Right lung (tissue), 5 donors: ENCODE data around the gene GABBR1. TPM values are rescaled to one million over a fixed set of nuclear protein-coding genes. Genes with fewer than 3 reads are reported as not detected.

ENCODE experiments used
- DNase-seq, 2 donors: peaks; one replicate each; pipeline ENCODE4 v3.0.0-alpha.2; 2013
- polyA plus RNA-seq, 5 donors: library from polyadenylated mRNA; unstranded; fragments of 120-200 nt; gene quantifications; one replicate each; pipeline versions ENCODE4 v1.2.1 to v1.2.3, GENCODE V29; 2013; ENCODE audit warnings: inconsistent platforms in 1 of 5, low replicate concordance in 1 of 5; ENCODE audit not compliant: insufficient read length in 5 of 5, insufficient read depth in 1 of 5

GABBR1 gene
- polyA plus RNA-seq, 5 donors = 85.5 to 122 (median 88.1) TPM

DNA sequence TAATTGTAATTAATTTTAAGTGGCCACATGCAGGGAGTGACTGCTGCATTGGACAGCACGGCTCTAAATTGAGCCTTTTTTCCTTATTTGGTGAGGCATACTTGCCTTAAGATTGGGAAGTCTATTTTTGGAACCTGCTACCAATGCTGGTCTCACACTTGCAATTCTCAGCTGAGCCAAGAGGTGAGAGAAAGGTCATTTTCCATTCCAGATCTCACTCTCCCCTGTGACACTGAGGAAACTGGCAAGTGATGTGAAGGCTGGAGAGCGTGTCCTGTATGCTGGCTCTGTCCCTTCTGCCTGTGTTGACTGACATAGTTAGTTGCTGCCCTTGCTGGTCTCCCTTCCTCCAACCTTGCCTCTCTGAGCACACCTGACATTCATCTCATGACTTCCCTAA lies 23.2 kb upstream of the GABBR1 start:
- DNase-seq = no peak

DNA sequence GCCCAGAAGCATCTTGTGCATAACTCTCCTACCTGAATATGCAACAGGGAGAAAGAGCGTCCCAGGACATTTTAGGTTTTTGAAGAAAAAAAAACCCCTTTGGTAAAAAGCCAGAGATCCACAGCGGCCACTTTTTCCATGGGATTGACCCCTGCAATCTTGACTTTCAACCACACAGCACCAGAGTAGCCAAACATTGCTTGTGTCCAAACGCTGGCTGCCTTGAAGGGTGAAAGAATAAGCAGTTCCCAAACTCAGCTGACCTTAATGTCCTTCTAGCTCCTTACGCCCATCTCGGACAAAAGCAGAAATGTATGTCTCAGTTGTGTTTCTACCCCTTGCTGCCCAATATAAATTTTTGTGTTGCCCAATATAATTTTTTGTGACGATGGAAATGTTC lies 22.7 kb upstream of the GABBR1 start:
- no peak for DNase-seq

DNA sequence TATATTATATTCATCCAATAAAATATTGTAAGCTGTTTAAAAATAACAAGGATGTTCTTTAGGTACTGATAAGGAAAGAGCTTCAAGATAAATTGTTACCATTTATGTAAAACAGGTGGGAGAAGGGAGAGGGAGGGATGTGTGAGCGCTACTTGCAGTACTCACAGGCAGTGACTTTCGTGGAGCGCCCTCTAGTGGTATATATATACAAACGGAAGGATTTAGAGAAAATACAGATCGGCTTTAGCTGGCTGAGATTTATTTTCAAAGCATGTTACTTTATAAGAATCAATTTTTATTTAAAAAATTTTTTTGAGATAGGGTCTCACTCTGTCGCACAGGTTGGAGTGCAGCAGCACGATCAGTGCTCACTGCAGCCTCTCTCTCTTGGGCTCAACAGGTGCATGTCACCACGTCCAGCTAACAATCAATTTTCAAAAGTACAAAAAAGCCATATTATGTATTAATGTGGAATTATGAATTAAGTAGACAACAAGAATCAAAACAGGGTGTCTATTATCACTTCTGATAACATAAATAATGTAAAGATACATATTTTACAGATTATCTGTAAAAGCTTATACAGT lies 20.6 kb upstream of the GABBR1 start:
- peak; percentile 46 for DNase-seq

DNA sequence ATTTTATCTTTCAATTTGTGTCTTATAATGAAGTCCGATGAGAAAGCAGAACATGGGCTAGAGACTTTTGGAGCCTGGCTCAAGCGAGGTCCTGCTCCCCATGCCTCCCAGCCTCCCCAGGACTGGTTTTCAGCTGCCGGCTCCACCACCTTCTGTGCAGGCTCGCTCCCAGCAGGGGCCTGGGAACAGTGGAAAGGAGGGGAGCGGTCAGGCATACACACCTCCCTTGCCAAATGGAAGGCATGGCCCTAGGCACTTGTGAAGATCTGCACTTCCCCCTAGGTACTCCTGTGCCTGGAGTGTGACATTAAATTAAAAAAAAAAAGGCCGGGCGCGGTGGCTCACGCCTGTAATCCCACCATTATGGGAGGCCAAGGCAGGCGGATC lies 19.2 kb upstream of the GABBR1 start:
- DNase-seq = no peak

DNA sequence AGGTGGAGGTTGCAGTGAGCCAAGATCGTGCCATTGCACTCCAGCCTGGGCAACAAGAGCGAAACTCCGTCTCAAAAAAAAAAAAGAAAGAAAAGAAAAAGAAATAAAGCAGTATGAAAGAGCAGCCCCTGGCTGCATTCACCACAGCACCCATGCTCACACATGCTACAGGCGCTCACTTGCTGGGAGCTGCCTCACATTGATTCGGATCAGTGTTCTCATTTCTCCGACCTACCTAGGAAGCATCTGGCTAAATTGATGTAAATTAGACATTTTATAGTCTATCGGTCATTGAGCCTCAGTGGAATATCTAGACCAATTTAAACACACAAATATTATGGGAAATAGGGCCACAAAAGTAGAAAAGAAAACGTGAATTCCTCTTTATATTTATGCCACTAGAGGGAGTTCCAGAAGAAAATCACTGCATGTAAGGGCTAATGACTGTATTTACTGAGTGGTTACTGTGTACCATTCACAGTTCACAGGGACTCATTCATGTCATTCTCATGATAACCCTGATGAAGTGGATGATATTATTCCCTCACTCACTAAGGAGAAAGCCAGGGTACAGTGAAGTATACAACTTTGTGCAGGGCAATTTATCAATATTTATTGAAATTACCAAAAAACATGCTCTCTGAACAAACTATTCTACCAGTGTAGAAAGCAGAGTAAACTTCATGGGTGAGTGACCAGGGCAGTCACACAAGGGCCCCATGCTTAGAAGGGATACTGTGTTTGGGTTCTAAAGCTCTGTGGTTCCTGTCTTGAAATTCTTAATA lies 18.6 kb upstream of the GABBR1 start:
- no peak for DNase-seq

DNA sequence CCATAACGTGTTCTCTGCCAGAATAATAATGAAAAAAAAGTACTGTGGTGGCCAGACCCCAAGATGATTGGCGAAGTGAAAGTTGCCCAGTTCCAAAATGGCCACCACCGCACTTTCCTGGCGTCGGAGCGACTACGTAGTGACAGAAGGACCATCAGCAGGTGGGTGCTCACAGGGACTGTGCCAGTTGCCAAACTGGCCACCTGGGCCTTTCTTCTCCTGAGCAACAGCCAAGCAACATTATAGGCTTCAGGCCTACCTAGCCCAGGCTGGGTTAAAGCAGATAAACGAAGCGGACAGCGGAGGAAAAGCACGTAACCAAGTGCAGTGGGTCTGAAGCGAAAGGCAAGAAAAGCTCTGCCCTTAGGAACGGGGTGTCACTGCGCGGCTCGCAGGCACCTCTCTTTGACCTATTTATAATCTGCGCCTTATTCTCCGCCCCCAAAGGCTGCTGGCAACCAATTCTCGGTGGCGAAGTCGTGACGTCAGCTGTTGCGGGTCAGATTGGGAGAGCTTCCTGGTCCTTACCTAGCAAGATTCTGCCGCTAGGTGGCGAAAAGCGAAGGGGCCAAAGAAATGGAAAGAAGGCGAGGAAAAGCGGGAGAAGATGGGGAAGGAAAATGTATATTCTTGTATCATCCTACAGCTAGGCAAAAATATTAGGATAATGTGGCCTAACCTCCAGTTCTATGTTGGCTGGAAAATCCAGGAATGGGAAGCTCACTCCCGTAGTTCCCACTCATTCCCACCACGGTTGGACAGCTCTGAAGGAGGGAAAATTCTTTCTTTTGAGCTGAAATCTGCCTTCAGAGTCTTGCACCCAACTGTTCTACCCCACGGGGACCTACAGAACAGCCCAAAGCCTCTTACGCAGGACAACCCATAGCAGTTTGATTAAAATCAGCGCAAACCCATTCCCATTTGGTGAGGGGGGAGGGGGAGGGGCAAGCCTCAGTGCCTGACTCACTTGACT lies 17.0 kb upstream of the GABBR1 start:
- DNase-seq = peak; percentile 93 to 97

DNA sequence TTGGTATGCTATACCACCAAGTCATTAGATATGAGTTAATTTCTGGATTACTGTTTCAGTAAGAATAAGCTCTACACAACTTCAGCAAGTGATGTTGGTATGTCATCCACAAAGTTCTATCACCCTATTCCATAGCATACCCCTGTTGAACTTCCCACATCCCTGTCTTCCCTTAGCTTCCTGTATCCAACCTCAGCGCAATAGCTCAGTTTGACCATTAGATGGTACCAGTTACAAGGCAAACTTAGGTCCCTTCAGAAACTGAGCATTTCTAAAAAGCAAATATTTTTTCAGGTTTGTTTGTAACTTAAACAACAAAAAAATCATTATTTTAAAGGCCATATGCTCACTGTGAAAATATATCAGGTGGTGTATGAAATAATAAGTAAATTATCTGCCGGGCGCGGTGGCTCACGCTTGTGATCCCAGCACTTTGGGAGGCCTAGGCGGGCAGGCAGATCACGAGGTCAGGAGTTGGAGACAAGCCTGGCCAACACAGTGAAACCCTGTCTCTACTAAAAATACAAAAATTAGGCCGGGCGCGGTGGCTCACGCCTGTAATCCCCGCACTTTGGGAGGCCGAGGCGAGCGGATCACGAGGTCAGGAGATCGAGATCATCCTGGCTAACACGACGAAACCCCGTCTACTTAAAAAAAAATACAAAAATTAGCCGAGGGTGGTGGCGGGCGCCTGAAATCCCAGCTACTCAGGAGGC lies 15.1 kb upstream of the GABBR1 start:
- no peak for DNase-seq

DNA sequence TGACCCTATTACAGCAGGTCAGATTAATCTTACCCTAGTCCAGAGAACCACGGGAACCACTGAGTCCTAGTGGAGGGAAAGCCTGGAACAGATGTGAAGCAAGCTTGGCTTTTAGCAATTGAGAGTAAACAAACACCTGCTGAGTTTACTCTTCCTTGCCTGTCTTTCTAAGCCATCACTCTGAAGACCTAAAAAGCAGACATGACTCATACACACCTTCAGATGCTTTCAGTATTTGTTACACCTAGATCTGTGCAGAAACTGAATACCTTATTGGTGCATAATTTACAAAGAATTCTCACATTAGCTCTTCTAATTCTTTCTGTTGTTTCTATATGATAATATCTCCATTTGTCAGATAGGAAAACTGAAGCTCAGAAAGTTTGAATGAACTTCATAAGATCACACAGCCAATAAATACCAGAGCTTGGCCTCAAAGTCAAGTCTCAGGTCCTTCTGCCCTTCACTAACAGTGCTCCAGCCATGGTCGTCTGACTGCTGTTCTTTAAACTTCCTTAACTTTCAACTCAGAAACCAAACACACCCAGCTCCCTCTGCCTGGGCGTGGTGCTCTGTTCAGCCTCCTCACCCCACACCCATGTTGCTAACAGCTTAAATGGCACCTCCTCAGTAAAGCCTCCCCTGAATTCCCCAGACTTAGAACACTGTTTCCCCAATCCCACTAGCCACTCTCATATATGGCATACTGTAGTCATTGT lies 8.6 kb upstream of the GABBR1 start:
- no peak for DNase-seq

DNA sequence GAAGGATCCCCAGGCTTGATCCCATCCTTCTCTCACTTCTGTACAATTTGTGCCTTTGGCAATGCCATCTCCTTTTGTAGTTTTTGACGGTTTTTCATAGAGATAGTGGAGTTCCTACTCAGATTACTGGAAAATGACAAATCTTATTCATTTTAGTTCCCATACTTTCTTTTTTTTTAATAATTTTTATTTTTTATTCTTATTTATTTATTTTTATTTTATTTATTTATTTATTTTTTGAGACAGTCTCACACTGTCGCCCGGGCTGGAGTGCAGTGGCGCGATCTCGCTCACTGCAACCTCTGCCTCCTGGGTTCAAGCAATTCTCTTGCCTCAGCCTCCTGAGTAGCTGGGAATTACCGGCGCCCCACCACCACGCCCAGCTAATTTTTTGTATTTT lies 4.3 kb upstream of the GABBR1 start:
- no peak for DNase-seq

DNA sequence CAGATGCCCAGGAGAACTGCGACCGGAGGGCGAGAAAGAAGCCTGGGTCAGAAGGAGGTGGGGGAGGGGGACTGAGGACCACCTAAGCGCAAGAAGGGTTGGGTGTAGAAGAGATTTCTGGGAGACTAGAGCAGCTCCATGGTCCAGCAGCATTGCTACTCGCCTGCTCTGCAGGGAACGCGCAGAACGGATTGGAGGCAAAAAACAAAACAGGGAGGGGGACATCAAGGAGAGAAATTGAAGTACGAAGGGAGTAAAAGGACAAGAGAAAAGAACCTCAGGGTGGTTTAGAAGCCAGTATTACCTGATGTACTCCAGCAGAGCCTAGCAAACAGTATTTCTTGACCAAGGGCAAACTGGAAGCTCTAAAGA lies 537 bp upstream of the GABBR1 start:
- DNase-seq = peak in 1 of 2 donors; percentile 31

DNA sequence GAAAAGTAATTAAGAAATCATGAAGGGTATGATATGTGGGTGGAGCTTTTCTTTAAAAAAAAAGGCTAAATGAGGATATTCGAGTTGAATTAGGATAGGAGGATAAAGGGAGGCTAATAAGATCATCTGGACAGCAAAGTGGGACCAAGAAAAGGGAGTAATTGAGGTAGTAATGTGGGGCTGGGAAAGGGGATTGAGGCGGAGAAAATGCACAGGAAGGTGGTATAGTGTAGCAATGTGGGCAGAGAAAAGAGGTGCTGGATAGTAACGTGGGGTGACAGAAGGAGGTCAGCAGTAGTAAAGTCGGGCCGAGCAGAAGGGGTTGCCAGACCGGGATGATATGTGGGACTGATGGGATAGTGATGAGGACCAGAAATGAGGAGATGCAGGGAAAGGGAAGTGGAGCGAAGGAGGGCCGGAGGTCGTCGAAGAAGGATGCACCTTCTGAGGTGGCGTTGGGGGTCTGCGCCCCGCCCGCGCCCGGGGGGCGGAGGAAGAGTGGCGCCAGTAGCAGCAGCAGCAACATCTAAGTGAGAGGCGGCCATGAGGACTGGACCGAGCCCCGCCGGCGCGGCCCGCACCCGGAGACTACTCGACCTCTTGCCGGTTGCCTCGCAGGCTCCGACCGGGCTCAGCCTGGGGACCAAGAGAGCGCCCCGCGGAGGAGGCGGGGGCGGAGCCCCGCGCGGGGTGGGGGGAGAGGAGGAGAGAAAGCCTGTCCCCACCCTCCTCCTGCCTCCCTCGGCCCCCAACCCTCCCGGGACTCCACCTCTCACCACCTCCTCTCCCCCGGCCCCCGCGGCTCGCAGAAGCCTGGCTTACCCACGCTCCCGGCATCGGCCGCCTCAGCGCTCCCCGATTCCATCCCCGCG lies 887 bp downstream of the GABBR1 start:
- DNase-seq = peak; percentile 57 to 68

DNA sequence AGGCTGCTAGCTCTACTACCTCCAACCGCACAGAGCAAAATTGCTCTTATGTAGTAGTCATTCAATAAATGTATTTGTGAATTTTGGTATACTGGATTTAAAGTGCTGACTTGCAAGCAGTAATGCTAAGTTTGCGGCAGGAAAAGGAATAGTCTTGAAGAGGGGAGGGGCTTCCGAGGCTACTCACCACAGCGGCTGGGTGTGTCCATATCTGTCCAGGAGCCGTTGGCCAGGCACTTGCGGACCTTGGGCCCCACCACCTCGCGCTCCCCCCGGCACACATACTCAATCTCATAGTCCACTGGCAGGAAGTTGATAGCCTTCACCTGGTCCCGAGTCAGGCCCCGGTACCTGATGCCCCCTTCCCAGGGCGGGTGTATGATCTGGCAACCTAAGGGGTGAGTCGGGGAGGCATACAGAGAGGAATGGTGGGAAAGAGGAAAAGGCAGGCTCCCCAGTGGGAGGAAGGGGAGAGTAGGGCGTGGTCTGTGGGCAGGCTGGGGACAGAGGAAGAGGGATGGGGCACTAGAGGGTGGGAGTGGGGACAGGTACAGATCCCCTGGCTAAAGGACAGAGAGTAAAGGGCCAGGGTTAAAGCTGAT lies 1.7 kb downstream of the GABBR1 start:
- no peak for DNase-seq

DNA sequence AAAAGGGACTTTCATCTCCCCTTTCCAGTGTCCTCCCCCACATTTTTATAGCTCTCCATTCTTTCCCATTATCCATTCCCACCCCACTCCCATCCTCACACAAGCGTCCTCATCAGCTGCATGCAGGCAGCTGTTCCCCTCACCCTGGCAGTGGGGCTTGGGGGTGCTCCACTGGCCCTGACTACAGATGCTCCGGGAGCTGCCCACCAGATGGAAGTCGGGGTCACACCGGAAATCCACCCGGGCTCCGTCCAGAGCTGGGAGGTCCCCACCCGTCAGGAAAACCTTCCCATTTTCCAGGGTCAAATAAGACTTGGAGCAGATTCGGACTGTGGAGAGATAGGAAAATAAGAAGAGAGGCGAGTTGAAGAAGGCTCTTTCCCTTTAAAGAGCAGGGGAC lies 2.7 kb downstream of the GABBR1 start:
- no peak for DNase-seq

DNA sequence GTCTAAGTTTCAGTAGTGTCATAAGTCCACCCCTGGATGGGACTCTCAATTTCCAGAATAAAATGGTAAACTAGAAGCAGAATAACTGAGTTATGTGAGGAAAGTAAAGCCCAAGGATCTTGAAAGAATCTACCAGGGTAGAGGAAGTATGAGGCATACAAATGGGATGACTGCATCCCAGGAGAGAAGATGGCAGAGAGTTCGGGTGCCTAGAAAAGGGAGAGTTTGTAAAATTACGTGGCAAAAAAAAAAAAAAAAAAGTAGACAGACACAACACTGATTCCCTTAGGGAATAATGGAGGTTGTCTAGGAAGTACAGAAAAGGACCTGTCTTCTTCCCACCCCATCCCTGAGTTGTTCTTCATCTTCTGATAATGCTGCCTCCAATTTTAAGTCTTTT lies 3.4 kb downstream of the GABBR1 start:
- DNase-seq = no peak

DNA sequence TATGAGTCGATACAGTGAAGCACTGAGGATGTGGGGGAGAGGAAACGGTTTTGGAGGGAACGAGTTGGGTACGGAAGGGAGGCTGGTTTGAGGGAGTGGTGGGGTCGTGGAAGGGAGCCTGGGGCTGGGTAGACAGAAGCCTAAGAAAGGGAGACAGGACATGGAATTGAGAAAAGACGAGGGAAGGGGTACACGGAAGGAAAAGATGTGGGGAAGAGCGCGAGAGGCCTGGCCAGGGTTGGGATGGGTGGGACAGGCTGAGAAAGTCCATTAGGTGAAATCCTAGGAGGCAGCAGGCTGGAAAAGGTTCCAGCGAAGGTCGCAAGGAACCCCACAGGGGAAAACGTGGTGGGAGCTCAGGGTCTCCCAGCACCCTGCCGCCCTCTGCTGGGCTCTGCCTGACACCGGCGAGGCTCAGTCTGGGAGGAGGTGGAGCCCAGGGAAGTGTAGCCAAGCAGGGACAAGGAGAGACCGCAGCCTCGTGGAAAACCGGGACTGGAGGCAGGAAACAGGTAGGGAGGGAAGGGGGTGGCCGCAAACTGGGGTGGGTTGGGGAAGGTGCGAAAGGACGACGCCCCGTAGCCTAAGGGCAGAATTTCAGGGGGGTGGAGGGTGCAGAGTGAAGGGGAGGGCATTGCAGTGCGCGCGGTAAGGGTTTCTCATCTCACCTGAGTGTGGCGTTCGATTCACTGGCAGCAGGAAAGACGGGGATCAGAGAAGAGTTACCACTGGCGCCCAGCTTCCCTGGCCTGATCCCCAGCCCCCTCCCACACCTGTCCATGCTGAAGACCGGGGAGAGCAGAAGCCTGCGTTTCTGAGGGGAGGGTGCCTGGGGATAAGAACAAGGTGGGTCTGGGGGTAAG lies 4.3 kb downstream of the GABBR1 start:
- DNase-seq = peak; percentile 58 to 70

DNA sequence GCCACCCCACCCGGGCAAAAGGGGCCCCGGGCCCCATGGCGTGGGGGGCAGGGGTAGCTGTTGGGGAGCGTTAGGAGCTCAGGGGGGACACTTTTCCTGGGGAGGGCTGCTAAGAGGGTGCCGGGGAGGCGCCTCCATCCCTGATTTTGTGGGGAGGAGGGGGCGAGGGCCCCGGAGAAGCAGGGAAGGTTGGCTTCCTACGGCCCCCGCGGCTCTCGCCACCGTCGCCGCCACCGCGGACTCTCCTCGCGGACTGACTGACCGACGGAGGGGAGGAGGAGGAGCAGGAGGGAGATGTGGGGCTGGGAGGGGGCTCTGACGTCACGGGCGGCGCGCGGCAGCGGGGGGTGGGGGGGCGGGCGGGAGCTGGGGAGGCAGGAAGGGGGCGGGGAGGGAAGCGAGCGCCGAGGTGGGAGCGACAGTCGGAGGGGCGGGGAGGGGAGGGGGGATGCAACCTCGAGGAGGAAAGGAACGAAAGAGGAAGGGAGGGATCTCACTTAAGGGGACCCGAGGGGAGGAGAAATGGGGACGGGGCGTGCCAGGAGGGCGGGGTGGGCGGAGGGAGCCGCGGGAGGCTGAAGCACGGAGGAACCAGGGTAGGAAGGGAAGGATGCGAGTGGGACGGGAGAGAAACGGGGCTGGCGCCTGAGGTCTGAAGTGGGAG lies 5.1 kb downstream of the GABBR1 start:
- peak; percentile 77 to 78 for DNase-seq

DNA sequence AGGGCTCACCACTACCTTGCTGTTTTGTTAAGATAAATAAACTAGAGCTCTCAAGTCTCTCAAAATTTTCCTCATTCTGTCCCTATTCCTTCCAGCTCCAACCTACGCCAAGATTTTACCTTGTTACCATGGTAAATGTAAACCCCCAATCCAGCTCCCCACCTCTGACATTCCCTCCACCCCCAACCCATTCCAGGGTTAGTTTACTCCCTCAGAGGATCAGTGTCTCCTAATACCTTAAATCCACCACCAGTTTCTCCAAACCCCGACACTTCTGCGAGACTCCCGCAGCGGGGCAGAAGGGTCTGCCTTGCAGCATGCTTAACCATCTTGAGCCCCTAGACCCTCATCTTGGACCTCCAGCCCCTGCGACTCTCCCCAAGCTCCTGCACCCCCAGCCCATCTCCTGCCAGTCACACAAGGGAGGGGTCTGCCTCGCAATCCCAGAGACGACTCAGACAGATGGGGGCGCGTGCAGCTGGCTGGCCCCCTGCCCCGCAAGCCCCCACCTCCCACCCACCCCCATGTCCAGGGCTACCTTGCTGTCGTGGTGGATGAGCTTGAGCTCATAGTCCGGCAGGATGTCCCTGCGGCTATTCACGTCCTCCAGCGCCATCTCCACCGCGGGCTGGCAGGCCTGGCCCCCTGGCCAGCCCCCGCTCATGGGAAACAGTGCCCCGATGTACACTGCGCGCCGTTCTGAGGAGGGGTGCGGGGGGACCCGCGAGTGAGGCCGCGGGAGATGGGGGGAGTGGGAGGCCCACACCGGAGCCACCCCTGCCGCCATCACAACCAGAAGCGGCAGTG lies 5.8 kb downstream of the GABBR1 start:
- no peak for DNase-seq
